Type B pancreatic cell (in vitro differentiated cells): ENCODE results near the gene ZG16B. TPM values are rescaled to one million over a fixed set of nuclear protein-coding genes. Genes with fewer than 3 reads are reported as not detected.

ENCODE experiments used
- DNase-seq: peaks from one replicate; pipeline ENCODE4 v3.0.0; 2021; ENCODE audit warnings: mixed read lengths; ENCODE audit not compliant: unreplicated experiment; ENCODE audit errors: extremely low spot score
- H3K27ac Mint-ChIP-seq: 2 replicates; pipeline ENCODE4 v1.8.0; 2021; ENCODE audit warnings: mild to moderate bottlenecking, mixed read lengths
- H3K27me3 Mint-ChIP-seq: 2 replicates; pipeline ENCODE4 v1.8.0; 2021; ENCODE audit warnings: mixed read lengths
- H3K36me3 Mint-ChIP-seq: 2 replicates; pipeline ENCODE4 v1.8.0; 2021; ENCODE audit warnings: mixed read lengths
- H3K4me1 Mint-ChIP-seq: one replicate; pipeline ENCODE4 v1.8.0; 2021; ENCODE audit warnings: mixed read lengths; ENCODE audit not compliant: unreplicated experiment
- H3K4me3 Mint-ChIP-seq: 2 replicates; pipeline ENCODE4 v1.8.0; 2021; ENCODE audit warnings: mild to moderate bottlenecking, mixed read lengths
- H3K9me3 Mint-ChIP-seq: 2 replicates; pipeline ENCODE4 v1.8.0; 2021; ENCODE audit warnings: mixed read lengths
- CTCF ChIP-seq: fragments of 200-600 bp; sonication (generic); conservative IDR thresholded peaks from 2 replicates; pipeline ENCODE4 v1.5.0; 2021; ENCODE audit warnings: antibody characterized with exemption, mild to moderate bottlenecking
- total RNA-seq: library from RNA; stranded (reverse); gene quantifications from 2 replicates; pipeline ENCODE4 v1.2.1, GENCODE V29; 2021; ENCODE audit warnings: low replicate concordance

ZG16B gene
- total RNA-seq, 1 donor from 2014 or later: 1.5 TPM

GRCh38 chr16:2866431-2866830 is 36.3 kb downstream of the ZG16B start:
- DNase-seq: no peak
- Mint-ChIP-seq H3K9me3 (peaks cover under 1% of the 10 kb centered on the region), H3K4me3 (peak overlapping the region; percentile 15), H3K4me1 (no peaks in the 10 kb centered on the region), H3K36me3 (no peaks in the 10 kb centered on the region), H3K27me3 (peaks cover 43% of the 10 kb centered on the region), H3K27ac (no peak overlapping the region)
- TF ChIP-seq CTCF: no peak

- no peaks in the 10 kb centered on the region for H3K4me1 Mint-ChIP-seq
- H3K9me3 Mint-ChIP-seq: no peaks in the 10 kb centered on the region
- TF ChIP-seq CTCF: no peak
- peak overlapping the region; percentile 87 for H3K27ac Mint-ChIP-seq
- peak overlapping the region; percentile 90 for H3K4me3 Mint-ChIP-seq
- H3K27me3 Mint-ChIP-seq: peaks cover 47% of the 10 kb centered on the region
- no peaks in the 10 kb centered on the region for H3K36me3 Mint-ChIP-seq
- no peak for DNase-seq
These were observed 37.5 kb downstream of the ZG16B start for GRCh38 chr16:2867661-2867986.

- peak; percentile 100 for TF ChIP-seq CTCF
- Mint-ChIP-seq H3K27me3 (peaks cover 51% of the 10 kb centered on the region), H3K36me3 (no peaks in the 10 kb centered on the region), H3K27ac (peak overlapping the region; percentile 87), H3K4me1 (no peaks in the 10 kb centered on the region), H3K4me3 (peak overlapping the region; percentile 90), H3K9me3 (no peaks in the 10 kb centered on the region)
- DNase-seq: peak; percentile 97
These were observed 38.1 kb downstream of the ZG16B start for GRCh38 chr16:2867987-2868789.

- no peak overlapping the region for H3K27ac Mint-ChIP-seq
- no peak for DNase-seq
- no peak for TF ChIP-seq CTCF
- H3K9me3 Mint-ChIP-seq: no peaks in the 10 kb centered on the region
- no peaks in the 10 kb centered on the region for H3K4me1 Mint-ChIP-seq
- H3K27me3 Mint-ChIP-seq: peaks cover 30% of the 10 kb centered on the region
- no peak overlapping the region for H3K4me3 Mint-ChIP-seq
- H3K36me3 Mint-ChIP-seq: no peaks in the 10 kb centered on the region
These were observed 41.8 kb downstream of the ZG16B start for GRCh38 chr16:2871926-2872325.

GRCh38 chr16:2874032-2874911 is 44.2 kb downstream of the ZG16B start:
- H3K4me3 Mint-ChIP-seq: no peak overlapping the region

More at GRCh38 chr16:2874032-2874911, 44.2 kb downstream of the ZG16B start:
- Mint-ChIP-seq H3K9me3 (no peaks in the 10 kb centered on the region), H3K4me1 (no peaks in the 10 kb centered on the region), H3K27me3 (peaks cover 30% of the 10 kb centered on the region), H3K36me3 (no peaks in the 10 kb centered on the region), H3K27ac (no peak overlapping the region)
- DNase-seq: no peak
- TF ChIP-seq CTCF: no peak
